Osteoblast (primary cell): ENCODE data around the gene ESR1. TPM values are rescaled to one million over a fixed set of nuclear protein-coding genes. Genes with fewer than 3 reads are reported as not detected.

Experiments used
- DNase-seq: peaks from one replicate; pipeline ENCODE4 v3.0.0; 2011; ENCODE audit warnings: low spot score, mixed read lengths; ENCODE audit not compliant: insufficient read length; ENCODE audit errors: missing footprints
- H2AFZ ChIP-seq: 2 replicates; pipeline ENCODE4 v1.6.0; 2011; ENCODE audit warnings: mild to moderate bottlenecking, low read length
- H3K27ac ChIP-seq: 2 replicates; pipeline ENCODE4 v1.5.1; 2011; ENCODE audit warnings: mild to moderate bottlenecking, low read depth, low read length, moderate library complexity
- H3K27me3 ChIP-seq: 2 replicates; pipeline ENCODE4 v1.6.0; 2012; ENCODE audit warnings: mild to moderate bottlenecking, control low read depth, inconsistent platforms, low read length, moderate library complexity; ENCODE audit not compliant: insufficient read depth
- H3K36me3 ChIP-seq: 2 replicates; pipeline ENCODE4 v1.5.1; 2011; ENCODE audit warnings: mild to moderate bottlenecking, low read length, control low read depth, moderate library complexity; ENCODE audit not compliant: insufficient read depth
- H3K4me1 ChIP-seq: 2 replicates; pipeline ENCODE4 v1.5.1; 2011; ENCODE audit warnings: mild to moderate bottlenecking, low read length, control low read depth, moderate library complexity; ENCODE audit not compliant: insufficient read depth
- H3K4me2 ChIP-seq: 2 replicates; pipeline ENCODE4 v1.6.0; 2011; ENCODE audit warnings: mild to moderate bottlenecking, low read length; ENCODE audit not compliant: insufficient read depth
- H3K4me3 ChIP-seq: fragments of 200-600 bp; sonication (generic); 3 replicates; pipeline ENCODE4 v1.5.1; 2012; ENCODE audit warnings: mild to moderate bottlenecking, low read length, inconsistent platforms; ENCODE audit not compliant: insufficient read depth
- H3K79me2 ChIP-seq: 2 replicates; pipeline ENCODE4 v1.6.0; 2012; ENCODE audit warnings: mild to moderate bottlenecking, low read length, control low read depth, inconsistent platforms; ENCODE audit not compliant: insufficient read depth
- H3K9me3 ChIP-seq: 2 replicates; pipeline ENCODE4 v1.5.1; 2011; ENCODE audit warnings: low read depth, low read length, control low read depth
- H4K20me1 ChIP-seq: 2 replicates; pipeline ENCODE4 v1.6.0; 2012; ENCODE audit warnings: mild to moderate bottlenecking, low read length, control low read depth; ENCODE audit not compliant: insufficient read depth
- total RNA-seq: library from RNA; depleted of rRNA; stranded (reverse); fragments of >200 nt; gene quantifications from 2 replicates; pipeline ENCODE4 v1.2.3, GENCODE V29; 2012
- TF ChIP-seq, protein P1 (sequence below): IDR thresholded peaks from 2 replicates; pipeline ENCODE4 v1.5.1; 2011; ENCODE audit warnings: mild to moderate bottlenecking, low read depth, low read length, moderate library complexity; ENCODE audit errors: extremely low read depth

Gene ESR1
- total RNA-seq, 1 donor: 3.3 TPM

DNA sequence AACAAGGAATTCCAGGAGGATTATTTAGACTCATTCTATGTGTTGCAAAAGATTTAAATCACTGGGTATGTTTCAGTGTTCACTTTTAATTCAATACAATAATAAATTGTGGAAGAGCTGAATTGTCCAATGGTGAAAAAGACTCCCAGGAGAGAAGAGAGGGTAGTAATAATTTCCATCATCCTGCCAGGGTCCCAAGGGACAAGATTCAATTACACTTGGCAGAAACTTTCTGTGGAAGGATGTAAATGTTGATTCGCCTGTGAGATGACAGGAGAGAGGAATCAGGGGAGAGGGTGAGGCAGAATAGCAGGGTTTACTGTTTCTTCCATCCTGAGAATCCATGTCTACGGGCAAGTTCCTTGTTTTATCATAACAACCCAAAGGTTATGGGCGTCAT is 342.7 kb downstream of the ESR1 start:
- Histone ChIP-seq H3K9me3 (no peaks in the 10 kb centered on the region), H3K27me3 (no peaks in the 10 kb centered on the region), H3K79me2 (no peaks in the 10 kb centered on the region), H4K20me1 (peaks cover 7% of the 10 kb centered on the region), H3K27ac (no peak overlapping the region), H2AFZ (no peak overlapping the region), H3K36me3 (peaks cover 76% of the 10 kb centered on the region), H3K4me3 (no peak overlapping the region), H3K4me2 (no peak overlapping the region), H3K4me1 (peaks cover 19% of the 10 kb centered on the region)
- DNase-seq: no peak
- TF ChIP-seq, protein P1, sequence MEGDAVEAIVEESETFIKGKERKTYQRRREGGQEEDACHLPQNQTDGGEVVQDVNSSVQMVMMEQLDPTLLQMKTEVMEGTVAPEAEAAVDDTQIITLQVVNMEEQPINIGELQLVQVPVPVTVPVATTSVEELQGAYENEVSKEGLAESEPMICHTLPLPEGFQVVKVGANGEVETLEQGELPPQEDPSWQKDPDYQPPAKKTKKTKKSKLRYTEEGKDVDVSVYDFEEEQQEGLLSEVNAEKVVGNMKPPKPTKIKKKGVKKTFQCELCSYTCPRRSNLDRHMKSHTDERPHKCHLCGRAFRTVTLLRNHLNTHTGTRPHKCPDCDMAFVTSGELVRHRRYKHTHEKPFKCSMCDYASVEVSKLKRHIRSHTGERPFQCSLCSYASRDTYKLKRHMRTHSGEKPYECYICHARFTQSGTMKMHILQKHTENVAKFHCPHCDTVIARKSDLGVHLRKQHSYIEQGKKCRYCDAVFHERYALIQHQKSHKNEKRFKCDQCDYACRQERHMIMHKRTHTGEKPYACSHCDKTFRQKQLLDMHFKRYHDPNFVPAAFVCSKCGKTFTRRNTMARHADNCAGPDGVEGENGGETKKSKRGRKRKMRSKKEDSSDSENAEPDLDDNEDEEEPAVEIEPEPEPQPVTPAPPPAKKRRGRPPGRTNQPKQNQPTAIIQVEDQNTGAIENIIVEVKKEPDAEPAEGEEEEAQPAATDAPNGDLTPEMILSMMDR: no peak

DNA sequence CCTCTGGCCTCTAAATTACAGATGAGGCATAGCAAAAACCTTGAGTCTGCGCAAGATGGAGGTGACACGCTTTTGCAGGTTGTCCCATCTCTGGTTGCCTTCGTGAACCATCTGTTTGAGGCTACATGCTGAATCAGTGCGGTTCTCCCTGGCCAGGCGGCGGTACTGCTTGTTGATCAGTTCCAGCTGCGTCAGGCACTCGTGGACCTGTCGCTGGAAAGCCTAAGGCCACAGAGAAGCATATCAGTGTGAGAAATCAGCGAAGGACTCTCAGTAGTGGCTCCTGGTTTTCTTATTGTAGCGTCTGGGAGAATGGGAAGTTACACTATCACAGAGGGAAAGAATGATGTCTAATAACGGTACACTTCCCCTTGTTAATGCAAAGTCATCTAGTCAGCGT is 344.4 kb downstream of the ESR1 start:
- Histone ChIP-seq H3K4me2 (no peak overlapping the region), H3K9me3 (no peaks in the 10 kb centered on the region), H3K4me3 (no peak overlapping the region), H3K4me1 (peaks cover 9% of the 10 kb centered on the region), H4K20me1 (peaks cover 3% of the 10 kb centered on the region), H3K27me3 (no peaks in the 10 kb centered on the region), H2AFZ (no peak overlapping the region), H3K79me2 (no peaks in the 10 kb centered on the region), H3K27ac (no peak overlapping the region), H3K36me3 (peaks cover 84% of the 10 kb centered on the region)
- TF ChIP-seq, protein P1: no peak
- no peak for DNase-seq

DNA sequence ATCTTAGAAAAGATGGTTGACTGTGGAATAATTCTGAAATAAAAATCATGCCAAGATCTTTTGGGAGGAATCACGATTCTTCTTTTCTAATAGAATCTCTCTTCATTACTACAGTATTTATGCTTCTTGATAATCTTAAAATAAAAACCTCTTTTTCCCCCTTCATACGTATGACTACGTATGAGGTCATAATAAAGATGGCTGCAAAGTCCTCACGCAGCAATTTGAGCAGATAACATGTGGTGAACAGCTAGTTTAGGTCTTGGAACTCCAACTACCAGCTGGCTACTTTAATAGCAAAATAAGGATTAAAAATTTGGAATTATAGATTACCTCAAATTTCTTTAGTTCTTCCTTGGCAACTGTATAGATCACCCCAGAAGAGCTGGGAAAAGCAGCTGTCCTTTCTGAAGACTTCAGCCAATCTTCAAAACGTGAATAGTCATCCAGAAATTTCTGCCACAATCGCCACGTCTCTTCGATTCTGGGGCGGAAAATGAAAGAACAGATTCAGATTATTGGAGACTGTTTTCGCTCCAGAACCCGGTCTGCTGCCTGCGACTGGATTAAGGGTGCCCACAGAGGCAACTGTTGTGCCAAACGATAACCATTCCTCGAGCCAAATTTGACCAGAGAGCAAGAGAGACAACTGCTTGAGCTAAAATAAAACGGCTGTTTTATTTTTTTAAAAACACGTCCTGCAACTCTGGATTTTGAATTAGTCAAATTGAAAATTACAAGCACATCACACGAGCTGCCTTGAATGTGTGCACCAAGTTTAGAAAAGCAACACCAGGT is 347.3 kb downstream of the ESR1 start:
- peaks cover 62% of the 10 kb centered on the region for H3K36me3 ChIP-seq
- no peaks in the 10 kb centered on the region for H3K27me3 ChIP-seq
- DNase-seq: no peak
- no peak overlapping the region for H3K27ac ChIP-seq
- H3K9me3 ChIP-seq: no peaks in the 10 kb centered on the region
- H2AFZ ChIP-seq: no peak overlapping the region
- H4K20me1 ChIP-seq: no peaks in the 10 kb centered on the region
- no peak overlapping the region for H3K4me2 ChIP-seq
- H3K4me3 ChIP-seq: no peak overlapping the region
- peaks cover 7% of the 10 kb centered on the region for H3K4me1 ChIP-seq
- no peaks in the 10 kb centered on the region for H3K79me2 ChIP-seq
- TF ChIP-seq, protein P1: no peak

DNA sequence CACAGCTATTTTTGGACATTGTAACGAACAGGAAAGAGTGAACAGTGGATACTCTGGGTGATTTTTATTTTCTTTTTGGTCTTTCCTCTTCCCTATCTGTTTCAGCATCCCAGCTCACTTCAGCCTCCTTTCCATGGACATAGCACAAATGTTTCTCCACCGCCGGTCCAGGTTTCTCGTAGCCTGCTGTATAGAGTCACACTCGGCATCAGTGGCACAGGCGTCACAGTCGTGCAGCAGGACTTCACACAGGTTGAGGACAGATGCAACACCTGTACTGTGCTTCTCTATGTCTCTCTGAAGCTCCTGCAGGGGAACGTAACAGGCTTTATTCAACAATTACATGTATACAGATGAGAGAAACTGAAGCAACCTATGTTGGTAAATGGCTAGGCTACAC is 348.3 kb downstream of the ESR1 start:
- H3K27ac ChIP-seq: no peak overlapping the region
- H3K9me3 ChIP-seq: no peaks in the 10 kb centered on the region
- H3K4me1 ChIP-seq: no peaks in the 10 kb centered on the region
- H4K20me1 ChIP-seq: no peaks in the 10 kb centered on the region
- H3K79me2 ChIP-seq: no peaks in the 10 kb centered on the region
- no peak overlapping the region for H3K4me2 ChIP-seq
- H2AFZ ChIP-seq: no peak overlapping the region
- H3K27me3 ChIP-seq: no peaks in the 10 kb centered on the region
- no peak overlapping the region for H3K4me3 ChIP-seq
- TF ChIP-seq, protein P1: no peak
- no peak for DNase-seq
- H3K36me3 ChIP-seq: peaks cover 53% of the 10 kb centered on the region
